Kidney glomerular epithelial cell (primary cell): ENCODE measurements around the gene METTL18.
"Not testable (repeated sequence)": the region's sequence is repeated elsewhere in the genome, so short reads cannot be mapped to it uniquely, and the experiment has no call there.

ENCODE experiments used
- DNase-seq: peaks from one replicate; lab custom pipeline; 2025; lab: John Stamatoyannopoulos, UW

The METTL18 gene

GRCh38 chr1:169794530-169795416 lies at the start of gene METTL18:
METTL18 (minus strand) TSS chr1:169794907; CDS start chr1:169793695, 1,212 bp downstream.
- peak; percentile 91 for DNase-seq

GRCh38 chr1:169838942-169839341 lies 44.2 kb upstream of the METTL18 start:
- no peak for DNase-seq

GRCh38 chr1:169836198-169836597 lies 41.5 kb upstream of the METTL18 start:
- no peak for DNase-seq

- DNase-seq: no peak
These were observed 40.9 kb upstream of the METTL18 start for GRCh38 chr1:169835647-169836046.

- DNase-seq: no peak
These were observed 40.2 kb upstream of the METTL18 start for GRCh38 chr1:169834869-169835268.

- no peak for DNase-seq
These were observed 38.6 kb upstream of the METTL18 start for GRCh38 chr1:169833179-169833901.

GRCh38 chr1:169829671-169830070 lies 35.0 kb upstream of the METTL18 start:
- DNase-seq: no peak

- DNase-seq: no peak
These were observed 29.4 kb upstream of the METTL18 start for GRCh38 chr1:169824153-169824552.

GRCh38 chr1:169821500-169821899 lies 26.8 kb upstream of the METTL18 start:
- DNase-seq: no peak

GRCh38 chr1:169816617-169817016 lies 21.9 kb upstream of the METTL18 start:
- DNase-seq: no peak

GRCh38 chr1:169814265-169814664 lies 19.6 kb upstream of the METTL18 start:
- no peak for DNase-seq

- DNase-seq: no peak
These were observed 17.4 kb upstream of the METTL18 start for GRCh38 chr1:169812131-169812530.

- not testable (repeated sequence) for DNase-seq
These were observed 16.8 kb upstream of the METTL18 start for GRCh38 chr1:169811418-169812035.

GRCh38 chr1:169809370-169810095 lies 14.8 kb upstream of the METTL18 start:
- peak; percentile 60 for DNase-seq

GRCh38 chr1:169804941-169805340 lies 10.2 kb upstream of the METTL18 start:
- no peak for DNase-seq

- DNase-seq: no peak
These were observed 8.2 kb upstream of the METTL18 start for GRCh38 chr1:169802888-169803287.

- no peak for DNase-seq
These were observed 2.6 kb upstream of the METTL18 start for GRCh38 chr1:169797281-169797680.

GRCh38 chr1:169796274-169796810 lies 1.6 kb upstream of the METTL18 start:
- DNase-seq: no peak

GRCh38 chr1:169795687-169796086 lies 980 bp upstream of the METTL18 start:
- no peak for DNase-seq

GRCh38 chr1:169793730-169794129 lies 977 bp downstream of the METTL18 start:
- DNase-seq: no peak

- no peak for DNase-seq
These were observed 6.3 kb downstream of the METTL18 start for GRCh38 chr1:169788402-169788801.

GRCh38 chr1:169786974-169787373 lies 7.7 kb downstream of the METTL18 start:
- DNase-seq: no peak
